ENCODE data around the gene MAPT. TPM values are rescaled to one million over a fixed set of nuclear protein-coding genes. Genes with fewer than 3 reads are reported as not detected.
A peak's percentile ranks its signal among the peaks of the same experiment; 100 is the strongest.

MAPT gene
- total RNA-seq, 3 donors from 2014 or later (not counting 1 experiment from before 2014, with no cell fraction given): 0.14 to 1.3 (median 0.58) TPM

GRCh38 chr17:46039592-46040186, 145.3 kb downstream of the MAPT start:
- H3K27ac ChIP-seq (ENCODE audit: low read length): no peak overlapping the region
- Mint-ChIP-seq H3K4me1 (peaks cover 25 to 31% of the 10 kb centered on the region in 2 donors), H3K4me3 (no peak overlapping the region), H3K27ac (no peak overlapping the region), H3K9me3 (no peaks in the 10 kb centered on the region), H3K27me3 (ENCODE audit: low read depth in 2 of 2) (no peaks in the 10 kb centered on the region), H3K36me3 (peaks cover 27% of the 10 kb centered on the region)
- ATAC-seq: no peak
- H3K36me3 ChIP-seq (ENCODE audit: control insufficient read depth, insufficient read depth, low read length): peaks cover 76% of the 10 kb centered on the region
- TF ChIP-seq CTCF (IDR thresholded peaks at IDR 0.05): no peak
- no peaks in the 10 kb centered on the region for H3K27me3 ChIP-seq (ENCODE audit: control insufficient read depth, insufficient read depth, low read length)
- DNase-seq: no peak
- no peaks in the 10 kb centered on the region for H3K4me1 ChIP-seq (ENCODE audit: control insufficient read depth, insufficient read depth, low read length)
- intact Hi-C loops (cut with micrococcal nuclease): no loop called here
- no peaks in the 10 kb centered on the region for H3K9me3 ChIP-seq (ENCODE audit: control insufficient read depth, insufficient read depth, low read length)
- H3K4me3 ChIP-seq (ENCODE audit: low read length): no peak overlapping the region
- 97% methylated on average over 4 of the region's 5 CpGs for WGBS (ENCODE audit: insufficient coverage)

- no peaks in the 10 kb centered on the region for H3K9me3 Mint-ChIP-seq
- intact Hi-C loops (cut with micrococcal nuclease): no loop called here
- H3K27me3 Mint-ChIP-seq (ENCODE audit: low read depth in 2 of 2): no peaks in the 10 kb centered on the region
- H3K27ac Mint-ChIP-seq: peak overlapping the region in 1 of 2 donors; percentile 4
- no peak for TF ChIP-seq CTCF (IDR thresholded peaks at IDR 0.05)
- H3K36me3 ChIP-seq (ENCODE audit: control insufficient read depth, insufficient read depth, low read length): peaks cover 70% of the 10 kb centered on the region
- H3K27ac ChIP-seq (ENCODE audit: low read length): no peak overlapping the region
- DNase-seq (no peak), ATAC-seq (no peak)
- H3K27me3 ChIP-seq (ENCODE audit: control insufficient read depth, insufficient read depth, low read length): no peaks in the 10 kb centered on the region
- no peak overlapping the region for H3K4me3 Mint-ChIP-seq
- no peaks in the 10 kb centered on the region for H3K4me1 ChIP-seq (ENCODE audit: control insufficient read depth, insufficient read depth, low read length)
- H3K36me3 Mint-ChIP-seq: peaks cover 22% of the 10 kb centered on the region
- H3K4me3 ChIP-seq (ENCODE audit: low read length): no peak overlapping the region
- H3K9me3 ChIP-seq (ENCODE audit: control insufficient read depth, insufficient read depth, low read length): no peaks in the 10 kb centered on the region
- WGBS (ENCODE audit: insufficient coverage): 100% methylated on average over 2 of the region's 2 CpGs
- H3K4me1 Mint-ChIP-seq: peaks cover 22 to 28% of the 10 kb centered on the region in 2 donors
These were observed 147.9 kb downstream of the MAPT start for GRCh38 chr17:46042246-46042645.

- H3K27ac ChIP-seq (ENCODE audit: low read length): no peak overlapping the region
- H3K27me3 ChIP-seq (ENCODE audit: control insufficient read depth, insufficient read depth, low read length): no peaks in the 10 kb centered on the region
- no peak for TF ChIP-seq CTCF (IDR thresholded peaks at IDR 0.05)
- intact Hi-C loops (cut with micrococcal nuclease): no loop called here
- H3K36me3 ChIP-seq (ENCODE audit: control insufficient read depth, insufficient read depth, low read length): peaks cover 70% of the 10 kb centered on the region
- H3K27ac Mint-ChIP-seq: peak overlapping the region in 1 of 2 donors; percentile 76
- H3K4me3 ChIP-seq (ENCODE audit: low read length): no peak overlapping the region
- no peak overlapping the region for H3K4me3 Mint-ChIP-seq
- DNase-seq: no peak
- H3K9me3 ChIP-seq (ENCODE audit: control insufficient read depth, insufficient read depth, low read length): no peaks in the 10 kb centered on the region
- 100% methylated on average over 1 of the region's 3 CpGs for WGBS (ENCODE audit: insufficient coverage)
- no peaks in the 10 kb centered on the region for H3K4me1 ChIP-seq (ENCODE audit: control insufficient read depth, insufficient read depth, low read length)
- H3K27me3 Mint-ChIP-seq (ENCODE audit: low read depth in 2 of 2): no peaks in the 10 kb centered on the region
- H3K36me3 Mint-ChIP-seq: peaks cover 17% of the 10 kb centered on the region
- ATAC-seq: no peak
- no peaks in the 10 kb centered on the region for H3K9me3 Mint-ChIP-seq
- peaks cover 21 to 26% of the 10 kb centered on the region in 2 donors for H3K4me1 Mint-ChIP-seq
These were observed 148.6 kb downstream of the MAPT start for GRCh38 chr17:46042925-46043324.

- peaks cover 12% of the 10 kb centered on the region for H3K36me3 Mint-ChIP-seq
- no peak for DNase-seq
- no peak for ATAC-seq
- H3K4me1 Mint-ChIP-seq: peaks cover 16 to 20% of the 10 kb centered on the region in 2 donors
- Histone ChIP-seq H3K27me3 (ENCODE audit: control insufficient read depth, insufficient read depth, low read length) (no peaks in the 10 kb centered on the region), H3K4me3 (ENCODE audit: low read length) (no peak overlapping the region), H3K9me3 (ENCODE audit: control insufficient read depth, insufficient read depth, low read length) (no peaks in the 10 kb centered on the region), H3K27ac (ENCODE audit: low read length) (no peak overlapping the region), H3K4me1 (ENCODE audit: control insufficient read depth, insufficient read depth, low read length) (no peaks in the 10 kb centered on the region), H3K36me3 (ENCODE audit: control insufficient read depth, insufficient read depth, low read length) (peaks cover 69% of the 10 kb centered on the region)
- WGBS (ENCODE audit: insufficient coverage): 100% methylated on average over 1 of the region's 3 CpGs
- no peak for TF ChIP-seq CTCF (IDR thresholded peaks at IDR 0.05)
- intact Hi-C loops (cut with micrococcal nuclease): loop anchor here (1.0 kb wide), 3 partner anchors 41 to 170 kb away; no protein-coding TSS in a partner anchor
- H3K4me3 Mint-ChIP-seq: no peak overlapping the region
- peak overlapping the region; percentile 70 to 76 for H3K27ac Mint-ChIP-seq
- H3K27me3 Mint-ChIP-seq (ENCODE audit: low read depth in 2 of 2): no peaks in the 10 kb centered on the region
- no peaks in the 10 kb centered on the region for H3K9me3 Mint-ChIP-seq
These were observed 149.3 kb downstream of the MAPT start for GRCh38 chr17:46043606-46044005.

All from natural killer cell (primary cell).